Measurements from ENCODE around the gene RPUSD2. TPM values are rescaled to one million over a fixed set of nuclear protein-coding genes. Genes with fewer than 3 reads are reported as not detected.

RPUSD2 gene
- total RNA-seq, 1 experiment from 2014 or later, result 17.5 TPM

DNA sequence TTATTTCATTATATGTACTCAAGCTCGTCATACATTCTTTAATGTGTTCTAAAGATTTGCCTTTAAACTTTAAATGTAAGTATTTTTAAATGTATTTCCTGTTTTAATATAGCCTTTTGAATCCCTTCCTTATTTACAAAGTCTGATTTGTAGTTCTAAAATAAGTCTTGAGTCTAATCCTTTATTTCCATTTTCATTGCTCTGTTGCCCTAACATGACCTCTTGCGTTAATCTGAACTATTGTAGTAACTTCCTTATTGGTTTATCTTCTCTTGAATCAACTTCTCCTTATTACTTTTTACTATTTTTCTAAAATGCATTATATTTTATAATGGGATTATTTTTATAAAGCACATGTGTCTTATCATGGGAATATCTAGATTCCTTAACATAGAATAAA, 48.9 kb downstream of the RPUSD2 start:
- Histone ChIP-seq H3K9me3 (ENCODE audit: control insufficient read depth, insufficient read depth, low read depth, low read length) (no peaks in the 10 kb centered on the region), H3K4me1 (ENCODE audit: control insufficient read depth, insufficient read depth, low read length) (no peaks in the 10 kb centered on the region), H3K27ac (ENCODE audit: low read length) (no peak overlapping the region), H3K27me3 (ENCODE audit: control insufficient read depth, insufficient read depth, low read length) (no peaks in the 10 kb centered on the region), H3K36me3 (ENCODE audit: control insufficient read depth, insufficient read depth, low read length) (peaks cover 23% of the 10 kb centered on the region), H3K4me3 (ENCODE audit: low read depth in 2 of 2, low read length in 2 of 2) (no peak overlapping the region)
- in situ Hi-C loops (cut with HindIII; ENCODE audit: low pct_unique_long_range_greater_than_20kb, low sequenced_read_pairs) (no loop called here), intact Hi-C loops (cut with micrococcal nuclease; ENCODE audit: unreplicated experiment) (no loop called here)
- TF ChIP-seq POLR2AphosphoS5 (IDR thresholded peaks at IDR 0.05; ENCODE audit: low read depth, low read length), result no peak
- TF ChIP-seq SIN3A (IDR thresholded peaks at IDR 0.05; ENCODE audit: borderline replicate concordance, insufficient read depth, low read depth, low read length), result no peak
- TF ChIP-seq REST (IDR thresholded peaks at IDR 0.05; ENCODE audit: insufficient read depth in 1 of 2, low read depth in 2 of 2, low read length in 1 of 2), result no peak
- no peak for TF ChIP-seq TCF7L2 (IDR thresholded peaks at IDR 0.05; ENCODE audit: low read depth, low read length)
- TF ChIP-seq, protein P1, sequence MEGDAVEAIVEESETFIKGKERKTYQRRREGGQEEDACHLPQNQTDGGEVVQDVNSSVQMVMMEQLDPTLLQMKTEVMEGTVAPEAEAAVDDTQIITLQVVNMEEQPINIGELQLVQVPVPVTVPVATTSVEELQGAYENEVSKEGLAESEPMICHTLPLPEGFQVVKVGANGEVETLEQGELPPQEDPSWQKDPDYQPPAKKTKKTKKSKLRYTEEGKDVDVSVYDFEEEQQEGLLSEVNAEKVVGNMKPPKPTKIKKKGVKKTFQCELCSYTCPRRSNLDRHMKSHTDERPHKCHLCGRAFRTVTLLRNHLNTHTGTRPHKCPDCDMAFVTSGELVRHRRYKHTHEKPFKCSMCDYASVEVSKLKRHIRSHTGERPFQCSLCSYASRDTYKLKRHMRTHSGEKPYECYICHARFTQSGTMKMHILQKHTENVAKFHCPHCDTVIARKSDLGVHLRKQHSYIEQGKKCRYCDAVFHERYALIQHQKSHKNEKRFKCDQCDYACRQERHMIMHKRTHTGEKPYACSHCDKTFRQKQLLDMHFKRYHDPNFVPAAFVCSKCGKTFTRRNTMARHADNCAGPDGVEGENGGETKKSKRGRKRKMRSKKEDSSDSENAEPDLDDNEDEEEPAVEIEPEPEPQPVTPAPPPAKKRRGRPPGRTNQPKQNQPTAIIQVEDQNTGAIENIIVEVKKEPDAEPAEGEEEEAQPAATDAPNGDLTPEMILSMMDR (IDR thresholded peaks at IDR 0.05), result no peak
- BruUV-seq (replicated peaks), result no TSS peak
- DNase-seq (ENCODE audit: low read depth, low spot score) (no peak), ATAC-seq (no peak)
- CTCF ChIA-PET, result no interaction called here
- POLR2A ChIA-PET, result no interaction called here

- peaks cover 23% of the 10 kb centered on the region for H3K36me3 ChIP-seq (ENCODE audit: control insufficient read depth, insufficient read depth, low read length)
- no peaks in the 10 kb centered on the region for H3K9me3 ChIP-seq (ENCODE audit: control insufficient read depth, insufficient read depth, low read depth, low read length)
- TF ChIP-seq SIN3A (IDR thresholded peaks at IDR 0.05; ENCODE audit: borderline replicate concordance, insufficient read depth, low read depth, low read length) (no peak), REST (IDR thresholded peaks at IDR 0.05; ENCODE audit: insufficient read depth in 1 of 2, low read depth in 2 of 2, low read length in 1 of 2) (no peak), TCF7L2 (IDR thresholded peaks at IDR 0.05; ENCODE audit: low read depth, low read length) (no peak)
- TF ChIP-seq, protein P1 (IDR thresholded peaks at IDR 0.05), result no peak
- ATAC-seq (no peak), DNase-seq (ENCODE audit: low read depth, low spot score) (no peak)
- H3K27me3 ChIP-seq (ENCODE audit: control insufficient read depth, insufficient read depth, low read length), result no peaks in the 10 kb centered on the region
- no peaks in the 10 kb centered on the region for H3K4me1 ChIP-seq (ENCODE audit: control insufficient read depth, insufficient read depth, low read length)
- ChIA-PET POLR2A (no interaction called here), CTCF (no interaction called here)
- in situ Hi-C loops (cut with HindIII; ENCODE audit: low pct_unique_long_range_greater_than_20kb, low sequenced_read_pairs), result no loop called here
- intact Hi-C loops (cut with micrococcal nuclease; ENCODE audit: unreplicated experiment), result no loop called here
- no TSS peak for BruUV-seq (replicated peaks)
- no peak overlapping the region for H3K4me3 ChIP-seq (ENCODE audit: low read depth in 2 of 2, low read length in 2 of 2)
- no peak overlapping the region for H3K27ac ChIP-seq (ENCODE audit: low read length)
Observed at GRCh38 chr15:40618906-40619305, 49.8 kb downstream of the RPUSD2 start.
